ENCODE results near the gene EPS8.

DNA sequence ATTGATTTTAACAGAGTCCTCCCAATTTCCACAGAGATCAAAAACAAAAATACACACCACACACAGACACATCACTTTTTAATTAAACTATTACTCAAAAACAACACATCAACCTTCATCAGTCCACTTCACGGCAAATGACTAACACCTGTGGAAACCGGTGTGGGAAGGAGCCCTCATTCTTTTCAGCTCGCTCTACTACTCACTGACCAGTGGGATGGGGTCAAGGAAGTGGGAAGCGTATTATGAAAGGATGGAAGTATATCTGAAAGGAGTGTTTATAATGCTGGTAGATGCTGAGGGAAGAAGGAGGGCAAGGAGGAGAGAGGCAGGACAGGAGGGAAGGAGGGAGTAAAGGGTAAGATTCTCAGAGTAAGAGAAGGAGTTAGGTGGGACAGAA lies 156.5 kb downstream of the EPS8 start:
- TF ChIP-seq, protein P1, sequence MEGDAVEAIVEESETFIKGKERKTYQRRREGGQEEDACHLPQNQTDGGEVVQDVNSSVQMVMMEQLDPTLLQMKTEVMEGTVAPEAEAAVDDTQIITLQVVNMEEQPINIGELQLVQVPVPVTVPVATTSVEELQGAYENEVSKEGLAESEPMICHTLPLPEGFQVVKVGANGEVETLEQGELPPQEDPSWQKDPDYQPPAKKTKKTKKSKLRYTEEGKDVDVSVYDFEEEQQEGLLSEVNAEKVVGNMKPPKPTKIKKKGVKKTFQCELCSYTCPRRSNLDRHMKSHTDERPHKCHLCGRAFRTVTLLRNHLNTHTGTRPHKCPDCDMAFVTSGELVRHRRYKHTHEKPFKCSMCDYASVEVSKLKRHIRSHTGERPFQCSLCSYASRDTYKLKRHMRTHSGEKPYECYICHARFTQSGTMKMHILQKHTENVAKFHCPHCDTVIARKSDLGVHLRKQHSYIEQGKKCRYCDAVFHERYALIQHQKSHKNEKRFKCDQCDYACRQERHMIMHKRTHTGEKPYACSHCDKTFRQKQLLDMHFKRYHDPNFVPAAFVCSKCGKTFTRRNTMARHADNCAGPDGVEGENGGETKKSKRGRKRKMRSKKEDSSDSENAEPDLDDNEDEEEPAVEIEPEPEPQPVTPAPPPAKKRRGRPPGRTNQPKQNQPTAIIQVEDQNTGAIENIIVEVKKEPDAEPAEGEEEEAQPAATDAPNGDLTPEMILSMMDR (IDR thresholded peaks at IDR 0.05; ENCODE audit: low read length) = no peak
- TF ChIP-seq EZH2 (IDR thresholded peaks at IDR 0.05; ENCODE audit: borderline replicate concordance, low read length) = no peak

Data from OCI-LY1 (cell line).